ENCODE data around the gene YPEL4.

YPEL4 gene

GRCh38 chr11:57648801-57649735 lies 644 bp downstream of the YPEL4 start:
- no peak for DNase-seq

GRCh38 chr11:57647960-57648800 lies 1.5 kb downstream of the YPEL4 start:
- DNase-seq = peak; percentile 31

- no peak for DNase-seq
Measured at GRCh38 chr11:57647372-57647771, 2.3 kb downstream of the YPEL4 start.

GRCh38 chr11:57646799-57647303 lies 2.9 kb downstream of the YPEL4 start:
- DNase-seq = no peak

GRCh38 chr11:57646194-57646798 lies 3.4 kb downstream of the YPEL4 start:
- DNase-seq = no peak

- DNase-seq = no peak
Measured at GRCh38 chr11:57645689-57646085, 4.0 kb downstream of the YPEL4 start.

GRCh38 chr11:57644748-57645688 lies 4.7 kb downstream of the YPEL4 start:
- peak; percentile 90 for DNase-seq

GRCh38 chr11:57643802-57644201 lies 5.9 kb downstream of the YPEL4 start:
- no peak for DNase-seq

- DNase-seq = no peak
Measured at GRCh38 chr11:57641011-57641807, 8.5 kb downstream of the YPEL4 start.

GRCh38 chr11:57640068-57640800 lies 9.5 kb downstream of the YPEL4 start:
- DNase-seq = no peak

GRCh38 chr11:57639321-57640067 lies 10.2 kb downstream of the YPEL4 start:
- DNase-seq = no peak

GRCh38 chr11:57638811-57639320 lies 10.8 kb downstream of the YPEL4 start:
- DNase-seq = no peak

GRCh38 chr11:57638005-57638781 lies 11.5 kb downstream of the YPEL4 start:
- peak; percentile 44 for DNase-seq

- DNase-seq = no peak
Measured at GRCh38 chr11:57637626-57638004, 12.1 kb downstream of the YPEL4 start.

GRCh38 chr11:57635246-57635645 lies 14.5 kb downstream of the YPEL4 start:
- no peak for DNase-seq

GRCh38 chr11:57634311-57634710 lies 15.4 kb downstream of the YPEL4 start:
- DNase-seq = no peak

GRCh38 chr11:57633394-57634070 lies 16.2 kb downstream of the YPEL4 start:
- DNase-seq = no peak

GRCh38 chr11:57632116-57632515 lies 17.6 kb downstream of the YPEL4 start:
- no peak for DNase-seq
